GM19397 (cell line): ENCODE data around the gene SLC36A2.
"Not testable (repeated sequence)": the region's sequence is repeated elsewhere in the genome, so short reads cannot be mapped to it uniquely, and the experiment has no call there.

Source experiments
- ATAC-seq: cut with Tn5 transposase; IDR thresholded peaks from one replicate; pipeline ENCODE4 v1.9.1; 2021; ENCODE audit warnings: mild to moderate bottlenecking, moderate library complexity; ENCODE audit not compliant: unreplicated experiment

SLC36A2 gene

DNA sequence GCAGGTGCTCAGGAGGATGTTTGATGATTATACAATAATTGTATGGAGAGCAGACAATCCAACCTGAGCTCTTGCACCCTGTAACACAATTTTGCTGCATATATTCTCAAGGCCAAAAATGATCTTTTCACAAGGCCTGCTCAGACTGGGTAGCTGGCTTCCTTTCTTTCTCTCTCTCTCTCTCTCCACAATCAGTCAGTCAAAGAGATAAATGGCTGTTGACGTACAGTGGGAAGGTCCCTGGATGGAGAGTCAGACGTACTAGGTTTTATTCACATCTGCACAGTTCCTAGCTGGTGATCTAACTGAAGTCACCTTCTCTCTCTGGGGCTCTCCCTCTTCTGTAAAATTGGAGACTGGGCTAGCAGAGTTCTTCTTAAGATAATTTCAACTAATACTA, 19.8 kb downstream of the SLC36A2 start:
- ATAC-seq = no peak

DNA sequence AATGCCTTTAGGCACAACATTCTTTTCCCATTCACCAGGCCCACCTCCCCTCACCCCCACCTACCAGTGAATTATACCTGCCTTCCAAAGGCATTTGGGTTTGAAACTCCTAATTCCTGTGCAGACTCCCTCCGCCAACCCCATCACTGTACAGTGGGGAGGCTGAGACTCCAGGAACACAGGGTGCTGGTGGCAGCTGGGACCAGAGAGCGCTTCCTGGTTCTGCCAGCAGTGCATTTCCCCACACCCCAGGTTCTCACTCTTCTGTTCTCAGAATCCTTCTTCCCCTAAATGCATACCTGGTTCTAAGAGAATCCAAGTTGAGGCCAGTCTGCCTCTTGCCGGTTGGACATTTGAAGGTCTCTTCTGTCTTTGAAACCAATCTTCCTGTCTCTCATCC, 21.1 kb downstream of the SLC36A2 start:
- no peak for ATAC-seq

DNA sequence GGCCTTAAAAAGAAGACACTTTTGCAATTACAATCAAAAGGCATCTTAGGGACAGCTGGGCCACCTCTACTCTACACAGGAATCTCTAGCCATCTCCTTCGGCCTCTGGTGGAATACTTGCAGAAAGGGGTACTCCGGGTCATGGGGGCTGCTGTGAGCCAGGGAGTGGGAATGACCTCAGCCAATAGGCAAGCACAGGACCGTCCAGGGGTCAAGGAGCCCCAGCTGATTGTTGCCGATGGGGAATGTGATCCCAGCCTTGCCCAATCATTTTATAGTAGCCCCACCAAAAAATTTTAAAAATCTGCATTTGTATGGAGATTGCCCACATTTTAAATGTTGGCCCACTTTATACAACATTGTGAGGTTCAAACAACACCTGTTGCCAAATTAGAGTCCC, 26.9 kb downstream of the SLC36A2 start:
- ATAC-seq = no peak

DNA sequence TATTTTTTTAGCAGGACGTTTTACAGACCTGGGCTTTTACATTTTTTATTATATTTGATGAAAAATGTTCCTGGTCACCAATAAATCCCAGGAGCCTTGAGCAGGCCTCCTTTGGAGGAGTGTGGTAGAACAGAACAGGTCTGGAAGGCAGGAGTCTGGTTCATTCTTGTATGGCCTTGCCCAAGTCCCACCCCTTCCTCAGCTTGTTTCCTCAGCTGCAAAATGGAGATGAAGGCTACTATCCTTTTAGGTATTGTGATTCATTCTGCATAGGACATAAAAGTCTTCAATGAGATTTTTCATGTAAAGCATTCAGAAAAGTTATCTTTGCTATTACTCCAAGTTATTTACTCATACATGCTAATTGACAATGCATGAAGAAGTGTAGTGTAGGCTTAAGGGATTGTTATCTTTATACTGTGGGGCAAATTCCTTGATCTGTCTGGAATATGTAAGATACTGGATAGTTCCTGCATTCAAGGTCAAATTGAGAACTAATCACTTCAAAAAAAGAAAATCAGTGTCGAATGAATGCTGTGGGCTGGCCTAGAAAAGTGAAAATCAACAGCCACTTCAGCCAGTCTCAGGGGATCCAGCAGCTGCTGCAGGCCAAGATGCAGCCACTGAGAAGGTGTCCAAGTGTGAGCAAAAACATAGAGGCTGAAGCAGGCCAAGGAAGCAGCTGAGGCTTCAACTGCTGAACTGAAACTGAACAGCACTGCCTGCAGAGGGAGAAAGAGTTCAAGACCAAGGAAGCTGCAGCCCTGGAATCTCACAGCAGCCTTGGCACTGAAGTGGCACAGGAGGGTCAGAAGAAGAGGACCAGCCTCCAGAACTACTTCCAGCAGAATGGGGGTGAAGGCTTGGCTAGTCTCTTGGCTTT, 28.3 kb downstream of the SLC36A2 start:
- ATAC-seq = peak; percentile 72

DNA sequence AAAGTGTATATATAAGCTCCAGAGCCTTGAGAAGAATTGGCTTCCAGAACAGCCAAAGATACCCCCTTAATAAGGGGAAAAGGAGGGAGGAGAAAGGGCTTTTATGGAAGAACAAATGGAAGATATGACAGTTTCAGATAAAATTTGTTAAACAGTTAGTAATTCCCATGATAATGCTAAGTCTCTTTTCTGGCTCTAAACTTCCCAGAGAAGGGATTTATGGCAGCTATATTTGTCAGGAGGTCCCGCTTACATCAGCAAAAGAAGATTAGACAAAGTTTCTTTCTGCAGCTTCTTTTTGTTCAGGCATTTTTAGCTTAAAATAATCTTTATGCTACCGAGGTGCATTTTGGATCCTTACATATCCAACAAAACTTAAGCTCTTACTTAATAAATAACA, 29.5 kb downstream of the SLC36A2 start:
- no peak for ATAC-seq

DNA sequence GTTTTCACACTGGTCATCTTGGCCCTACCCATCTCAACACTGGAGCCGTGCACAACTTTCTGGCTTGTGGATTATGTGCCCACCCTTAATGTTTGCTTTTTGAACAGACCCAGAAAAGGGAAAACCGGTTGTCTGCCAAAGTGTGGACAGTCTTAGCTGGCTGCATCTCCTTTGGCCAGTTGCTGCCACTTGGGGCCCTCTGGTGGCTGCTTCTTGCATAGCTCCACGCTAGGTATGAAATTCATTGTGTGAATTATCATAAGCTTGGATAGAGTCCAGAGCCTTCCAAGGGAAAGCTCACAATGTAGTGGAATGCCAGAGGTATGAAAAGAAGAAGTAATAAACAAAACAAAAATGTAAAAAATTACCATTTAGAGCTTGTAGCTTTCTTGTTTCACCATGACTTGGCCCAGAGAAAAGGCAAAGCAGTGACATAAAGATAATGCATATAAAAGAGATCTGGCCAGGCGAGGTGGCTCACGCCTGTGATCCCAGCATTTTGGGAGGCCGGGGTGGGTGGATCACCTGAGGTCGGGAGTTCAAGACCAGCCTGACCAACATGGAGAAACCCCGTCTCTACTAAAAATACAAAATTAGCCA, 31.3 kb downstream of the SLC36A2 start:
- ATAC-seq = no peak

DNA sequence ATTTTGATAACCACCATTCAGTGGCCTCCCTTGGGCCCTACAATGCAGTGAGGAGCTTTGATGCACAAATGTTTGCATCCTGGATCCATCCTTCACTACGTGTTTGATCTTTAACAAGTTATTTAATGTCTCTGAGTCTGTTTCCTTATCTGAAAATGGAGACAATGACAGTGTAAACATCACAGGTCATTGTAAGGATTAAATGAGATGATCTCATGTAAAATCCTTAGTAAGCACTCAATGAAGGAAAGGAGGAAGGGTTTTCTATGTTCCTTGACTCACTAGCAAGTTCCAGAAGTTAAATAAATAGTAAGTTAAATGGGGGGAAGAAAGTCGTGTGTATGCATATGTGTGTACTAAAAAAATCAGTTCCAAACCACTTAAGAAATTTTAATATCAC, 34.0 kb downstream of the SLC36A2 start:
- ATAC-seq = no peak

DNA sequence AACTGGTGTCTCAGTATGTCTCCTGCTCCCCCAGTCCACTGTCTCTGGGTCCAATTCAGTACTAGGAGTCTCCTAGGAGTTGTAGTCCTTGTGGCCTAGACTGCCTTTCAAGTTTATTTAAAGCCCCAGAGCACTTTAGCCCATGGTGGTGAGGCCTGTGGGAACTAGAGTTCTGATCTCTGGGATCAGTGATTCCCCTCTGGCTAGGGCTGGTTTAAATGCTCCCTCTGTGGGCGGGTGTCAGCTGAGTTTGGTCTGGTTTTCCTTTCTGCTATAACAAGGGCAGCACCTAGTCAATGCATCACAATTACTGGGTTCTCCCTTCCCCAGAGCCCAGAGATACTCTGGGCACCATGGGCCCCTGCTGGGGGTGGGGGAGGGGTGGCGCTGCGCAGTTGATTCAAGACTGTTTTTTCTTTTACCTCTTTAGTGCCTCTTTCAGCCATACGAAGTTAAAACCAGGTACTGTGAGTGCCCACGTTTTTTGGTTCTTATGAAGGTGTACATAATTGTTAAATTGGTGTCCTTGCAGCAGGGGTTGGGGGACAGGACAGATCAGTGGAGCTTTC, 34.5 kb downstream of the SLC36A2 start:
- no peak for ATAC-seq

DNA sequence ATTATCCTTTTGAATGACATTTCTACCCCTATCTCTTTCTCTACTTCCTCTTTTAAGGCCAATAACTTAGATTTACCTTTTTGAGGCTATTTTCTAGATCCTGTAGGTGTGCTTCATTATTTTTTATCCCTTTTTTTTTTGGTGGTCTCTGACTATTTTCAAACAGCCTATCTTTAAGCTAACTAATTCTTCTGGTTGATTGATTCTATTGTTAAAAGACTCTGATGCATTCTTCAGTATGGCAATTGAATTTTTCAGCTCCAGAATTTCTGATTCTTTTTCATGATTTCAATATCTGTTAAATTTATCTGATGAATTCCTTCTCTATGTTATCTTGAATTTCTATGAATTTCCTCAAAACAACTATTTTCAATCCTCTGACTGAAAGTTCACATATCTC, 36.4 kb downstream of the SLC36A2 start:
- ATAC-seq = no peak

DNA sequence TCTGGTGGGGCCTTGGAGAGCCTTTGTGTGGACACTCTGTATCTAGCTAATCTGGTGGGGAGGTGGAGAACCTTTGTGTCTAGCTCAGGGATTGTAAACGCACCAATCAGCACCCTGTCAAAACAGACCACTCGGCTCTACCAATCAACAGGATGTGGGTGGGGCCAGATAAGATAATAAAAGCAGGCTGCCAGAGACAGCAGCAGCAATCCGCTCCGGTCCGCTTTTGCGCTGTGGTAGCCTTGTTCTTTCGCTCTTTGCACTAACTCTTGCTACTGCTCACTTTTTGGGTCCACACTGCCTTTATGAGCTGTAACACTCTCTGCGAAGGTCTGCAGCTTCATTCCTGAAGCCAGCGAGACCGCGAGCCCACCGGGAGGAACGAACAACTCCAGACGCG, 37.5 kb downstream of the SLC36A2 start:
- ATAC-seq = not testable (repeated sequence)

DNA sequence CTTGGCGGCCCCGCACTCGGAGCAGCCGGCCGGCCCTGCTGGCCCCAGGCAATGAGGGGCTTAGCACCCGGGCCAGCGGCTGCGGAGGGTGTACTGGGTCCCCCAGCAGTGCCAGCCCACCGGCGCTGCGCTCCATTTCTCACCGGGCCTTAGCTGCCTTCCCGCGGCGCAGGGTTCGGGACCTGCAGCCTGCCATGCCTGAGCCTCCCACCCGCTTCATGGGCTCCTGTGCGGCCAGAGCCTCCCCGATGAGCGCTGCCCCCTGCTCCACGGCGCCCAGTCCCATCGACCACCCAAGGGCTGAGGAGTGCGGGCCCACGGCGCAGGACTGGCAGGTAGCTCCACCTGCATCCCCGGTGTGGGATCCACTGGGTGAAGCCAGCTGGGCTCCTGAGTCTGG, 38.1 kb downstream of the SLC36A2 start:
- ATAC-seq = not testable (repeated sequence)

DNA sequence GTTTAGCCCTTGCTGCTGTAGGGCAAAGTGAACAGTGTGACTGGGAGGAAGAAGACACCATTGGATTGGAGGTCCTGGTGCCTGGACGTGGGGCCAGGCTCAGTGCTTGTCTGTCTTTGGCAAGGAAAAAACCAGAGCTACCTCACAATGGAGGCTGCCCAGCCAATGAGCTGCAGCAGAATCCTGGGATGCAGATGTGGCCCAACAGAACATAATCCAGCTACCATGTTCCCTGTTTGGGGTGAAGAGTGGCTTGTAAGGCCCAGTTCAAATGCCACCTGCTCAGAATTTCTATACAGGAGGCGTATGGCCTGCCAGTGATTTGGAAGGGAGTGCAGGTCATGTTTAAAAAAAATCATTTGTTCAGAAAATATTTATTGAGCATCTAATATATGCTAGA, 43.7 kb downstream of the SLC36A2 start, which contains the start of gene SLC36A3:
SLC36A3 (minus strand) TSS at position 101 of the 400 bp plus-strand sequence. CDS start 412 bp downstream, outside the sequence.
- no peak for ATAC-seq

DNA sequence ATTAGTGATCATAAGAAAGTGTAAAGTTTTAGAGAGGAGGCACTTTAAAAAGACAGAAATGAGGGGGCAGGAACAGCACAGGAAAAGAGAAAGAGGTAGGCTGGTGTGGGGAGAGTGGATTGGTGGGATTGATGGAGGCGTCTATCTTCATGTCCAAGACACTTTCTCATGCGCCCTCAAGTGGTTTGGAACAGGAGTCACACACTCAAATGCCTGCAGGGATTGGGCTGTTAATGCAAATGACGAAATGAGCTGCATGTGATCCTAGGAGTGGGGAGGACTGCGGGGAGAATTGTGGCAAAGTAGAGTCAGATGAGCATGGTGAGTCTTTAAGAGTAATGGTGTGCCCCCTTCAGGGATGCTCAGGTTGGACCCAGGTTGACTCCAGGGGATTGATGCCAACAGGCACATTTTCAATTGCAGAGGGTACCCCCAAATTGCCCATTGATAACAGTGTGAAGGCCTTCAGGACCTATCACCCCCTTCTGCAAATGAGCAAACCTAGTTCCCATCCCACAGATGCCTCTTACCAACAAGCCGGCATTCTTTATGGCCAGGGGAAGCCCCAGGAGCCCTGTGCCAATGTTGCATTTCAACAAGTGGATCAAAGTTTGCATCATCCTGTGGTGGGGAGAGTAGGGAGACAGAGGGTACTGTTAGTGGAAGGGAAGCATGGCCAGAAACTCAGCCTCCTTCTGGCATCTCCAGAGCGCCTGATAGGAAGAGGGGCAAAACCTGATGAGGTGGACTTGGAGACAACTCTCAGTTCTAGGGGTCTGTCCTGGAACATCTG, 49.1 kb downstream of the SLC36A2 start:
- no peak for ATAC-seq

DNA sequence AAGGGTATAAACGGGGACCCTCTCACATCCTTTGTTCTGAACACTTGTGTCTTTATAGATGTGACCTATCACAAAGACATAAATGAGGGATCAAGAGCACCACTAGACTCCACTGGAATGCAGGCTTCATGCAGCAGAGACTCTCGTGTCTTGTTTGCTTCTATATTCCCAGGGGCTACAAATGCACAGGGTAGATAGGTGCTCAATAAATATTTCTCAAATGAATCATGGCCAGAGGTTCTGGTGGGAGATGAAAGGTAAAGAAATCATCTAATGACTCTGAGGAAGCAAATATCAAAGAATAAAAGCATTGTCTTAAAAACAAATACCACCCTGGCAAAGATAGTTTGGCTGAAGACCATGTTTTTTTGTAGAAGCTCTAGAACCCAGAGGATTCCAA, 50.4 kb downstream of the SLC36A2 start:
- ATAC-seq = no peak

DNA sequence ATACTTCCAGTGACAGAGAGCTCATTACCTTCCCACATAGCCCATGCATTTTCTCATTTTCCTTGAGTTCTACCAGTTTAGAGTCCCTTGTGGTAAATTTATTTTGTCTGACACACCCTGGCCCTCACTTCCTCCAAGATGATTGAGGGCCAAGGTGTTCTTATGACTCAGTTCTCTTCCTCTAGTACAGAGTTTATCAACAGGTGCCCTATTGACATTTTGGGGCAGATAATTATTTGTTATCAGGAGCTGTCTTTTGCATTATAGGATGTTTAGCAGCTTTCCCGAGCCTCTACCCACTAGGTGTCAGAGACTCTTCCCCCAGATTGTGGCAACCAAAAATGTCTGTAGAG, 50.9 kb downstream of the SLC36A2 start:
- ATAC-seq = no peak

DNA sequence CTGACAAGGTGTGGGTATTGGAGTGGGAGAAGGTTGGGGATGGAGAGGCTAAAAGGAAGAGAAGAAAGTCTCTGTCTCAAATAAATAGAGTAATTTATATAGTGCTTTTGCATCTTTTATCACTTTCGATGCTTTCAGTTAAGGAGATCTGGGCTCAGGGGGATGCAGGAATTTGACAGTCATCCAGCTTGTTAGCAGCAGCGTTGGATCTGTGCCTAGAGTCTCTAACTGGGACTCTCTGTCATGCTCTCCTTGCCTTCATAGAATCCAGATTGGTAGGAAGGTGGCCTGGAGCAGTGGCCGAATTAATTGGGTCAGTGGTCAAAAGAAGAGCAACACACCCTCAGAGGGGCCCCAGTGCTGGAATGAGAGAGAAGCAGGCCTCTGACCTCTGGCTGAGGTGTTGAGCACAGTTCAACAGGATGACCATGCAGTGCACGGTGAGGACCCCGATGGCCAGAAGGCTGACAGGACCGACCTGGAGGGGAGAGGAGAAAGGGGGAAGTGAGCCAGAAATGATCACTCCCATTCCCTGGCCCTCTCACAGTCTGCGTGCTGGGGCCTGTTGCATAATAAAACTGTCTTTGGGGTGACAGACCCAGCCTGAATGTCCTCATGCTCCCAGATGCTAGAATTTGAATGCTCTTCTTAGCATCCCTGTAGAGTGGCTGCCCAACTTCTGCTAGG, 51.4 kb downstream of the SLC36A2 start:
- ATAC-seq = no peak

DNA sequence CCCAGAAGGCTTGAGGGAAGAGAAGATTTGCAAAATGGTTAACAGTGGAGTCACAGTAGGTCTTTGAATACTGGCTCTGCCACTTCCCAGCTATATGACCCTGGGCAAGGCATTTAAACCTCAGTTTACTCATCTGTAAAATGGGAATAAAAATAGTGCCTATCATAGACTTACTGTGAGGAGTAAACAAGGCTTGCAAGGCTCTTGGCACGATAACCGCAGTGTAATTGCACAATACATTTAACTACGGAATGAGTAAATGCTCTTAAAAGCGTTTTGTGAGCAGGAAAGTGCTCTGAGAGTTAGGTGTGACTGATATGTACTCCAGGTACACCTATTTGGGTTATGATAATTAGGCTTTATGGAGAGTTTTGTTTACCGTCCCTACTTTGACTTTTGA, 52.2 kb downstream of the SLC36A2 start:
- no peak for ATAC-seq

DNA sequence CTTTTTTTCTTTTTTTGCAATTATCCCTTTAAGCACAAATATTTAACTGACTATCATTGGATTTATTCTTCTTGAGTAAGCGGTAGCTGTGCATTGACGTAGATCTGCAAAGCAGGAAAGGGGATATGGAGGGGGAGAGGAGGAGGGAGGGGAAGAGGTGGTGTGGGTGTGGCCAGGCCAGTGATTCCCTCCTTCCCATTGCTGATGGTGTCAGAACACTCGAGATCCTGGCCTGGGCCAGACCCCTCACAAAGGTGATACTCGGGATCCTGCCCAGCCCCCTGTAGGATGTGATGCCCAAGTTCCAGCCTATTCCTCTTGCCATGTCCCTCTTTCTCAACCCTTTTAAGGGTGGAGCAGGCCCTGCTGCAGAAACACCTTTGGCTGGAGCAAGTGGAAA, 53.7 kb downstream of the SLC36A2 start:
- ATAC-seq = no peak

DNA sequence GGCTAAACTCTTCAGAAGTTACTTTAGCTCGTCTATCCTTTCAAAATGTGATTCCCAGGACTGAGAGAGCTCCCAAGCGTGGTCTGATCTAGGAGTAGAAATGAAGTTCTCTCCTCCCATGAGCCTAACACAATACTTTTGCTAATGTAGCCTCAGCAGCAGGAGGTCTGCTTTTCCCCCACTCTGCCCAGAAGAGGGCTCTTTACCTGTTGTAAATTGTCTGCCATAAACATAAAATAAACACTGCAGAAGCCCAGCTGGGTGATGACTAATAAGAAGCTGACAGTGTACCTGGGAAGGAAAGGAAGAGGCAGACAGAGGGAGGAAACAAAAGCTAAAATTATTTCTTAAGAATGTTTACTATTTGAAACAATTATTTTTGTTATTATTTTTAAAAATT, 59.2 kb downstream of the SLC36A2 start:
- no peak for ATAC-seq

DNA sequence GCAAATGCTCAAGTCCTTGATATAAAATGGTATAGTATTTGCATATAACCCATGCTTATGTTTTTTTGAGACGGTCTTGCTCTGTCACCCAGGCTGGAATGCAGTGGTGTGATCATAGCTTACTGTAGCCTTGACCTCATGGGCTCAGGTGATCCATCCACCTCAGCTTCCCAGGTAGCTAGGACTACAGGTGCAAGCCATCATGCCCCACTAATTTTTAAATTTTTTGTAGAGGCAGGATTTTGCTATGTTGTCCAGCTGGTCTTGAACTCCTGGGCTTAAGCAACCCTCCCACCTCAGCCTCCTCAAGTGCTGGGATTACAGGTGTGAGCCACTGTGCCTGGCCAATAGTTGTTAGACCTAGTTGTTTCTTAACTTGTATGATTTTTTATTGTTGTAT, 61.1 kb downstream of the SLC36A2 start:
- no peak for ATAC-seq

DNA sequence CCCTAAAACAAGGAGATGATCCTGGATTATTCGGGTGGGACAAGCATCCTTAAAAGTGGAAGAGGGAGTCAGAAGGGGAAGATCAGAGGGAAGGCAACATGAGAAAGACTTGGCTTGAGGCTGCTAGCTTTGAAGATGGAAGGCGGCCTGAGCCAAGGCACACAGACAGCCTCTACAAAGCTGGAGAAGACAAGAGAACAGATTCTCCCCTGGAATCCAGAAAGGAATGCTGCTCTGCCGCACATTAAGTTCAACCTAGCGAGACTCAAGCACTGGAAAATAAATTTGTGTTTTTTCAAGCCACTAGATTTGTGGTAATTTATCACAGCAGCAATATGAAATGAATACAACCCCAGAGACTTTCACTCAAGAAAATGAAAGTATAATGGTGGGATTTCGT, 61.7 kb downstream of the SLC36A2 start:
- no peak for ATAC-seq
